Upper lobe of left lung (tissue), 4 donors: ENCODE data around the gene ZNF431.

ENCODE experiments used
- POLR2A ChIP-seq, 4 donors: fragments of 450-650 bp; IDR thresholded peaks; one replicate each; pipeline ENCODE4 v1.5.1; 2016 to 2017; ENCODE audit warnings: antibody characterized with exemption in 4 of 4, mild to moderate bottlenecking in 2 of 4
- POLR2AphosphoS5 ChIP-seq, 2 donors: sonication (generic); formaldehyde crosslinking; IDR thresholded peaks; one replicate each; pipeline ENCODE4 v1.5.1; 2017; ENCODE audit warnings: antibody characterized with exemption in 2 of 2
- TF ChIP-seq, protein P1 (sequence below), 6 experiments: fragments of 450-650 bp in 4 of 6; fragments of 200-600 bp in 2 of 6; sonication (generic) in 2 of 6; IDR thresholded peaks; one replicate each; pipeline ENCODE4 v1.5.1; 2016 to 2019; ENCODE audit warnings: antibody characterized with exemption in 6 of 6

DNA sequence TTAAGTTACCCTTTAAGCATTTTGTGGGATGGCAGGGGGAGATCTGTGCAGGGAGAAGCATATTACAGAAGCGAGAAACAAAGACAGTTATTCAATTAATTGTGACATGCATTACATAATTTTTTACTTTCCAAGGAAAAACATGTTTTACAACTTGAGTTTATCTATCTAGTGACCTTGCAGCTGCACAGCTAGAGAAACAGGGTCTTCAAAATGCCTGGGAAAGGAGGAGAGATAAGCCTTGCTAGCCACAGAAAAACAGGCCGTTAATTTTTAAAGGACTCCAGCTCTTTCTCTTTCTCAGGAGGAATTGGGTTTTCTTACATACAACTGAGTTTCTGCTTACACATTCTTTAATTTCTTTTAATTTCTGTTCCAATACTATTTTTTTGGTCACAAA is 14.8 kb upstream of the ZNF431 start:
- no peak for TF ChIP-seq POLR2A (IDR thresholded peaks at IDR 0.05)
- TF ChIP-seq, protein P1, sequence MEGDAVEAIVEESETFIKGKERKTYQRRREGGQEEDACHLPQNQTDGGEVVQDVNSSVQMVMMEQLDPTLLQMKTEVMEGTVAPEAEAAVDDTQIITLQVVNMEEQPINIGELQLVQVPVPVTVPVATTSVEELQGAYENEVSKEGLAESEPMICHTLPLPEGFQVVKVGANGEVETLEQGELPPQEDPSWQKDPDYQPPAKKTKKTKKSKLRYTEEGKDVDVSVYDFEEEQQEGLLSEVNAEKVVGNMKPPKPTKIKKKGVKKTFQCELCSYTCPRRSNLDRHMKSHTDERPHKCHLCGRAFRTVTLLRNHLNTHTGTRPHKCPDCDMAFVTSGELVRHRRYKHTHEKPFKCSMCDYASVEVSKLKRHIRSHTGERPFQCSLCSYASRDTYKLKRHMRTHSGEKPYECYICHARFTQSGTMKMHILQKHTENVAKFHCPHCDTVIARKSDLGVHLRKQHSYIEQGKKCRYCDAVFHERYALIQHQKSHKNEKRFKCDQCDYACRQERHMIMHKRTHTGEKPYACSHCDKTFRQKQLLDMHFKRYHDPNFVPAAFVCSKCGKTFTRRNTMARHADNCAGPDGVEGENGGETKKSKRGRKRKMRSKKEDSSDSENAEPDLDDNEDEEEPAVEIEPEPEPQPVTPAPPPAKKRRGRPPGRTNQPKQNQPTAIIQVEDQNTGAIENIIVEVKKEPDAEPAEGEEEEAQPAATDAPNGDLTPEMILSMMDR (IDR thresholded peaks at IDR 0.05), result no peak
- no peak for TF ChIP-seq POLR2AphosphoS5 (IDR thresholded peaks at IDR 0.05)
